GM12892 (cell line): Measurements from ENCODE around the gene OR51B4.
"Not testable (repeated sequence)": the region's sequence is repeated elsewhere in the genome, so short reads cannot be mapped to it uniquely, and the experiment has no call there.

Experiments
- DNase-seq: peaks from one replicate; pipeline ENCODE4 v3.0.0; 2011; ENCODE audit not compliant: insufficient read length
- FAIRE-seq: peaks from 2 replicates; lab custom pipeline; 2011; peaks lifted over from hg19 to GRCh38; lab: Jason Lieb, UNC
- POLR2A ChIP-seq: IDR thresholded peaks from 2 replicates; pipeline ENCODE4 v1.6.1; 2011; ENCODE audit warnings: low read depth, low read length, control low read depth
- POLR2AphosphoS5 ChIP-seq: IDR thresholded peaks from 2 replicates; pipeline ENCODE4 v1.6.1; 2011; ENCODE audit warnings: low read depth, low read length, control low read depth
- TAF1 ChIP-seq: IDR thresholded peaks from 2 replicates; pipeline ENCODE4 v1.6.1; 2011; ENCODE audit warnings: low read depth, mild to moderate bottlenecking, control low read depth, low read length, borderline replicate concordance

The OR51B4 gene

GRCh38 chr11:5317292-5317691 is 15.5 kb upstream of the OR51B4 start:
- no peak for FAIRE-seq
- TF ChIP-seq TAF1 = no peak
- no peak for TF ChIP-seq POLR2AphosphoS5
- TF ChIP-seq POLR2A = no peak
- no peak for DNase-seq

- DNase-seq, FAIRE-seq: not testable (repeated sequence)
These were observed 11.7 kb upstream of the OR51B4 start for GRCh38 chr11:5313326-5314023.

- FAIRE-seq = no peak
These were observed 8.7 kb upstream of the OR51B4 start for GRCh38 chr11:5310423-5310822.

GRCh38 chr11:5307256-5308019 is 5.7 kb upstream of the OR51B4 start:
- TF ChIP-seq TAF1 = no peak
- TF ChIP-seq POLR2A = no peak
- no peak for TF ChIP-seq POLR2AphosphoS5
- FAIRE-seq (no peak), DNase-seq (no peak)

More at GRCh38 chr11:5310423-5310822, 8.7 kb upstream of the OR51B4 start:
- DNase-seq = no peak
- TF ChIP-seq POLR2A (no peak), POLR2AphosphoS5 (no peak), TAF1 (no peak)

- DNase-seq (no peak), FAIRE-seq (no peak)
- TF ChIP-seq POLR2AphosphoS5 (no peak), TAF1 (no peak), POLR2A (no peak)
These were observed 2.3 kb upstream of the OR51B4 start for GRCh38 chr11:5304046-5304445.

GRCh38 chr11:5303626-5304025 is 1.9 kb upstream of the OR51B4 start:
- TF ChIP-seq POLR2A (no peak), TAF1 (no peak), POLR2AphosphoS5 (no peak)
- FAIRE-seq = no peak
- no peak for DNase-seq

GRCh38 chr11:5300251-5300650 is 1.5 kb downstream of the OR51B4 start:
- no peak for FAIRE-seq
- TF ChIP-seq POLR2A = no peak
- TF ChIP-seq TAF1 = no peak
- no peak for TF ChIP-seq POLR2AphosphoS5
- no peak for DNase-seq

- no peak for DNase-seq
- no peak for FAIRE-seq
- TF ChIP-seq POLR2AphosphoS5 = no peak
- TF ChIP-seq TAF1 = no peak
- TF ChIP-seq POLR2A = no peak
These were observed 3.3 kb downstream of the OR51B4 start for GRCh38 chr11:5298451-5298850.

- FAIRE-seq (no peak), DNase-seq (no peak)
- TF ChIP-seq POLR2A = no peak
- TF ChIP-seq POLR2AphosphoS5 = no peak
- TF ChIP-seq TAF1 = no peak
These were observed 3.9 kb downstream of the OR51B4 start for GRCh38 chr11:5297721-5298323.

- FAIRE-seq, DNase-seq: not testable (repeated sequence)
These were observed 7.3 kb downstream of the OR51B4 start for GRCh38 chr11:5294342-5294995.

- DNase-seq (no peak), FAIRE-seq (no peak)
- TF ChIP-seq POLR2A (no peak), TAF1 (no peak), POLR2AphosphoS5 (no peak)
These were observed 8.7 kb downstream of the OR51B4 start for GRCh38 chr11:5293028-5293427.
